DOHH2 (cell line): ENCODE data around the gene MICAL2.
"Not testable (repeated sequence)": the region's sequence is repeated elsewhere in the genome, so short reads cannot be mapped to it uniquely, and the experiment has no call there.

Experiments used
- H3F3A ChIP-seq: fragments of 200-600 bp; sonication (generic), shearing (Covaris generic); 2 replicates; pipeline ENCODE4 v1.6.0; 2016; ENCODE audit warnings: antibody characterized with exemption, mild to moderate bottlenecking; ENCODE audit not compliant: control insufficient read depth, insufficient read depth
- H3K27ac ChIP-seq: fragments of 200-600 bp; sonication (generic); 2 replicates; pipeline ENCODE4 v1.5.1; 2014; ENCODE audit warnings: low read depth, mild to moderate bottlenecking, low read length, moderate library complexity
- H3K27me3 ChIP-seq: fragments of 200-600 bp; sonication (generic); 2 replicates; pipeline ENCODE4 v1.6.1; 2014; ENCODE audit warnings: mild to moderate bottlenecking, low read length, mixed read lengths; ENCODE audit not compliant: control insufficient read depth
- H3K36me3 ChIP-seq: fragments of 200-600 bp; sonication (generic); 2 replicates; pipeline ENCODE4 v1.6.1; 2014; ENCODE audit warnings: mild to moderate bottlenecking, low read length, moderate library complexity, mixed read lengths; ENCODE audit not compliant: control insufficient read depth
- H3K4me1 ChIP-seq: fragments of 200-600 bp; sonication (generic); 2 replicates; pipeline ENCODE4 v1.6.1; 2014; ENCODE audit warnings: mild to moderate bottlenecking, low read length, mixed read lengths; ENCODE audit not compliant: control insufficient read depth
- H3K4me2 ChIP-seq: fragments of 200-600 bp; sonication (generic); 2 replicates; pipeline ENCODE4 v1.6.0; 2014; ENCODE audit warnings: mild to moderate bottlenecking, low read length, moderate library complexity
- H3K4me3 ChIP-seq: fragments of 200-600 bp; sonication (generic); 2 replicates; pipeline ENCODE4 v1.5.1; 2014; ENCODE audit warnings: mild to moderate bottlenecking, low read length, mixed read lengths
- H3K79me2 ChIP-seq: fragments of 200-600 bp; sonication (generic); 2 replicates; pipeline ENCODE4 v1.6.1; 2014; ENCODE audit warnings: mild to moderate bottlenecking, low read length, mixed read lengths; ENCODE audit not compliant: control insufficient read depth
- H3K9me2 ChIP-seq: fragments of 200-600 bp; sonication (generic); replicated peaks from 2 replicates; pipeline ENCODE4 v1.6.1; 2014; ENCODE audit warnings: mild to moderate bottlenecking, low read length, mixed read lengths; ENCODE audit not compliant: control insufficient read depth
- H3K9me3 ChIP-seq: fragments of 200-600 bp; sonication (generic); 2 replicates; pipeline ENCODE4 v1.6.1; 2014; ENCODE audit warnings: antibody characterized with exemption, low read length, mixed read lengths; ENCODE audit not compliant: control insufficient read depth, insufficient read depth
- H4K20me1 ChIP-seq: fragments of 200-600 bp; sonication (generic); 2 replicates; pipeline ENCODE4 v1.6.0; 2014; ENCODE audit warnings: low read depth, mild to moderate bottlenecking, antibody characterized with exemption, low read length, moderate library complexity; ENCODE audit not compliant: control insufficient read depth, insufficient read depth
- EZH2phosphoT487 ChIP-seq: fragments of 200-600 bp; sonication (generic); IDR thresholded peaks from 2 replicates; pipeline ENCODE4 v1.6.1; 2017; ENCODE audit warnings: borderline replicate concordance, mild to moderate bottlenecking, antibody characterized with exemption, low read length, moderate library complexity, mixed read lengths
- TF ChIP-seq, protein P1 (sequence below): fragments of 200-600 bp; sonication (generic); IDR thresholded peaks from one replicate; pipeline ENCODE4 v1.5.1; 2014; ENCODE audit warnings: antibody characterized with exemption, mild to moderate bottlenecking, low read depth, low read length; ENCODE audit not compliant: poor library complexity, severe bottlenecking

The MICAL2 gene

GRCh38 chr11:12143461-12144258, 33.3 kb downstream of the MICAL2 start:
- no peak overlapping the region for H3K4me2 ChIP-seq
- no peaks in the 10 kb centered on the region for H3K9me3 ChIP-seq
- H3K4me3 ChIP-seq = no peak overlapping the region
- no peaks in the 10 kb centered on the region for H3K27me3 ChIP-seq
- no peaks in the 10 kb centered on the region for H3K79me2 ChIP-seq
- TF ChIP-seq, protein P1, sequence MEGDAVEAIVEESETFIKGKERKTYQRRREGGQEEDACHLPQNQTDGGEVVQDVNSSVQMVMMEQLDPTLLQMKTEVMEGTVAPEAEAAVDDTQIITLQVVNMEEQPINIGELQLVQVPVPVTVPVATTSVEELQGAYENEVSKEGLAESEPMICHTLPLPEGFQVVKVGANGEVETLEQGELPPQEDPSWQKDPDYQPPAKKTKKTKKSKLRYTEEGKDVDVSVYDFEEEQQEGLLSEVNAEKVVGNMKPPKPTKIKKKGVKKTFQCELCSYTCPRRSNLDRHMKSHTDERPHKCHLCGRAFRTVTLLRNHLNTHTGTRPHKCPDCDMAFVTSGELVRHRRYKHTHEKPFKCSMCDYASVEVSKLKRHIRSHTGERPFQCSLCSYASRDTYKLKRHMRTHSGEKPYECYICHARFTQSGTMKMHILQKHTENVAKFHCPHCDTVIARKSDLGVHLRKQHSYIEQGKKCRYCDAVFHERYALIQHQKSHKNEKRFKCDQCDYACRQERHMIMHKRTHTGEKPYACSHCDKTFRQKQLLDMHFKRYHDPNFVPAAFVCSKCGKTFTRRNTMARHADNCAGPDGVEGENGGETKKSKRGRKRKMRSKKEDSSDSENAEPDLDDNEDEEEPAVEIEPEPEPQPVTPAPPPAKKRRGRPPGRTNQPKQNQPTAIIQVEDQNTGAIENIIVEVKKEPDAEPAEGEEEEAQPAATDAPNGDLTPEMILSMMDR = no peak
- no peak for TF ChIP-seq EZH2phosphoT487
- H3K4me1 ChIP-seq = no peaks in the 10 kb centered on the region
- no peaks in the 10 kb centered on the region for H3K9me2 ChIP-seq
- no peaks in the 10 kb centered on the region for H4K20me1 ChIP-seq
- no peak overlapping the region for H3K27ac ChIP-seq
- H3K36me3 ChIP-seq = no peaks in the 10 kb centered on the region
- H3F3A ChIP-seq = no peaks in the 10 kb centered on the region

DNA sequence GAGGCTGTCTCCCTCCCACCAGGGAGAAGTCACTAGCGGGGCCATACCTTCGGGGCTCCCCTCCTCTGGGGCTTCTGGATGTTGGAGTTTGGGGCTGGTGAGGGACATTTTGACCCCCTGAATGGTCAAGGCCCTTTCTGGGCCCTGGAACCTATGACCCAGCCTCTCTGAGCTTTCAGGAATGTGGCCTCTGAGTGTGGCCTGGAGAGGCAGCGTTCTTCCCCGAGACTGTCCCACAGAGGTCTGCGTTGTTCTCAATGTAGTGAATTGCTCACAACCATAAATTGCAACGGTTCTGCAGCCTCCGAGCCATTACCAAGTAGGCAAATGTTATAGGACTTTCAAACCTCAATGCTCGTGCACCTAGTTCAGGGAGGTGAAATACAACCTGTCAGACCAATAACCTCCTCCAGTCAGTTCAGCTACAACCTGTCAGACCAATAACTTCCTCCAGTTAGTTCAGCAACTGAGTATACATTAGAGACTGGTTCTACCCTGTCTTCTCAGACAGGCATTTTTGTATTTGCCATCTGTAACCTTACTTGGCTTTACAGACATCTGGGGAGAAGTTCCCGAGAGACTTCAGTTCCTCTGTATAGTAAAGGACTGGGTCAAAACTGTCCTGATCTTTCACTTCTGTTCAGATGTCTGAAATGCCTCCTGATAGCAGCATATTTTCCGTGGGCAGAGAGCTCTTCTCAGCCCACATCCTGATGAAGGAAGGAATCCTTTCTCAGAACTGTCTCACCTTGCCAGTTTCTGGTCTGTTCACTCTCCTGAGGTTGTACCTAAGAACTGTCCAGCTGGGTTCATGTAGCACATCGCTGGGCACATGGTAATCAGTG, 34.2 kb downstream of the MICAL2 start:
- no peaks in the 10 kb centered on the region for H3K79me2 ChIP-seq
- no peaks in the 10 kb centered on the region for H3K36me3 ChIP-seq
- H3K27me3 ChIP-seq = no peaks in the 10 kb centered on the region
- H3K4me2 ChIP-seq = no peak overlapping the region
- H3K9me2 ChIP-seq = no peaks in the 10 kb centered on the region
- TF ChIP-seq, protein P1 = no peak
- TF ChIP-seq EZH2phosphoT487 = no peak
- H4K20me1 ChIP-seq = no peaks in the 10 kb centered on the region
- no peak overlapping the region for H3K27ac ChIP-seq
- no peaks in the 10 kb centered on the region for H3K4me1 ChIP-seq
- H3K4me3 ChIP-seq = no peak overlapping the region
- H3K9me3 ChIP-seq = no peaks in the 10 kb centered on the region
- no peaks in the 10 kb centered on the region for H3F3A ChIP-seq

DNA sequence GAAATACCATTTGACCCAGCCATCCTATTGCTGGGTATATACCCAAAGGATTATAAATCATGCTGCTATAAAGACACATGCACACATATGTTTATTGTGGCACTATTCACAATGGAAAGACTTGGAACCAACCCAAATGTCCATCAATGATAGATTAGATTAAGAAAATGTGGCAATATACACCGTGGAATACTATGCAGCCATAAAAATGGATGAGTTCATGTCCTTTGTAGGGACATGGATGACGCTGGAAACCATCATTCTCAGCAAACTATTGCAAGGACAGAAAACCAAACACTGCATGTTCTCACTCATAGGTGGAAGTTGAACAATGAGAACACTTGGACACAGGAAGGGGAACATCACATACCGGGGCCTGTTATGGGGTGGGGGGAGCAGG, 36.3 kb downstream of the MICAL2 start:
- H3K27me3 ChIP-seq, H3K9me3 ChIP-seq, H3K4me3 ChIP-seq, H4K20me1 ChIP-seq, H3K36me3 ChIP-seq, H3K4me2 ChIP-seq, H3K4me1 ChIP-seq, H3K79me2 ChIP-seq, H3K9me2 ChIP-seq, H3F3A ChIP-seq, H3K27ac ChIP-seq: not testable (repeated sequence)

DNA sequence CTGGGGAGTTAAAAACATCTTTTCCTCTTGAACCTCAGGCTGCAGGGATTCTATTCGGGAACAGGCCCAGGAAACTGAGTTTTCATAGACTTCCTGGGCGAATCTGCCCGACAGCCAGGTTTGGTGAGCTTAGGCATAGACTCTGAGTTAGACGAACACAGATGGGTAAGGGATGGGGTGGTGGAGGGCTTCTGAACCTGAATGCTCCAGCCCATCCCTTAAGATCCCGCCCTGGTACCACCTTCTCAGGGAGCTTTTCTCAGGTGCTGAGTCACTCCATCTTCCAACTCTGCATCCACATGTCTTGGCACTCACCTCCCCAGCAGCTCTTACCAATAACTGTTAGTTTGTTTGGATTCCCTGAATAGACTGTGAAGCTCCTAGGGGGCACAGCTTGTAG, 37.4 kb downstream of the MICAL2 start:
- Histone ChIP-seq H3K79me2 (no peaks in the 10 kb centered on the region), H3K4me1 (no peaks in the 10 kb centered on the region)

More for the DNA sequence above, 37.4 kb downstream of the MICAL2 start:
- no peaks in the 10 kb centered on the region for H3K27me3 ChIP-seq
- H3K36me3 ChIP-seq = no peaks in the 10 kb centered on the region
- H3K4me2 ChIP-seq = no peak overlapping the region
- TF ChIP-seq EZH2phosphoT487 = no peak
- TF ChIP-seq, protein P1 = no peak
- no peaks in the 10 kb centered on the region for H3F3A ChIP-seq
- H3K9me3 ChIP-seq = no peaks in the 10 kb centered on the region
- no peaks in the 10 kb centered on the region for H3K9me2 ChIP-seq
- H3K27ac ChIP-seq = no peak overlapping the region
- no peaks in the 10 kb centered on the region for H4K20me1 ChIP-seq
- no peak overlapping the region for H3K4me3 ChIP-seq
